Measurements from ENCODE around the gene GLP1R. TPM values are rescaled to one million over a fixed set of nuclear protein-coding genes. Genes with fewer than 3 reads are reported as not detected.

GLP1R gene
- total RNA-seq, 1 donor from 2014 or later: 0.03 TPM

DNA sequence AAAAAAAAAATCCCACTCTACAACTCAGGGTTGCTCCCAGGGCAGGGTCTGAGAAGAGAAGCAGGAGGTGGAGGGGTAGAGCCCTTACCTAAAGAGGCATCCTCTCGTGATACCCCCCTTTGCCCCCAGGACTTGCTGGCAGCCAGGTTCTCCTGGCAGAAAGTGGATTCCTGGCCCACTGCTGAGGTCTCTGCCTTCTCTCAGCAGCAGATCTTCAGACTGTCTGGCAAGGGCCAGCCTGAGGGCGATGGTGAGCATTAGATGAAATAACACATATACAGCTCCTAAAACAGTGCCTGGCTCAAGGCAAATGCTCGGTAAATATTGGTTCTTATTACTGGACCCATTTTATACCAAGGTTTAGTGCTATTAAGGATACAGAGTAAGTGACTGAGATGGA lies 4.8 kb upstream of the GLP1R start:
- DNase-seq (ENCODE audit: low read depth): no peak

DNA sequence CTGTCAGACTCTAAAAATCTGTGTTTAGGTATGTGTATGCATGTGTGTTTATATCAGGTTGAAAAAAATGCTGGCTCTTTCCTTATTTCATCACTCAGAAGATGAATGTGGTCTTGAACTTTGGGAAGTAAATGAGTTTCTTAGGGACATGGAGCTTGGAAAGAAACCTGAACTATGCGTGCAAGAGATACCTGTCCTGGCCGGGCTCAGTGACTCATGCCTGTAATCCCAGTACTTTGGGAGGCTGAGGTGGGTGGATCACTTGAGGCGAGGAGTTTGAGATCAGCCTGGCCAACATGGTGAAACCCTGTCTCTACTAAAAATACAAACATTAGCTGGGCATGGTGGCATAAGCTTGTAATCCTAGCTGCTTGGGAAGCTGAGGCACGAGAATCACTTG lies 4.4 kb upstream of the GLP1R start:
- DNase-seq (ENCODE audit: low read depth): no peak

DNA sequence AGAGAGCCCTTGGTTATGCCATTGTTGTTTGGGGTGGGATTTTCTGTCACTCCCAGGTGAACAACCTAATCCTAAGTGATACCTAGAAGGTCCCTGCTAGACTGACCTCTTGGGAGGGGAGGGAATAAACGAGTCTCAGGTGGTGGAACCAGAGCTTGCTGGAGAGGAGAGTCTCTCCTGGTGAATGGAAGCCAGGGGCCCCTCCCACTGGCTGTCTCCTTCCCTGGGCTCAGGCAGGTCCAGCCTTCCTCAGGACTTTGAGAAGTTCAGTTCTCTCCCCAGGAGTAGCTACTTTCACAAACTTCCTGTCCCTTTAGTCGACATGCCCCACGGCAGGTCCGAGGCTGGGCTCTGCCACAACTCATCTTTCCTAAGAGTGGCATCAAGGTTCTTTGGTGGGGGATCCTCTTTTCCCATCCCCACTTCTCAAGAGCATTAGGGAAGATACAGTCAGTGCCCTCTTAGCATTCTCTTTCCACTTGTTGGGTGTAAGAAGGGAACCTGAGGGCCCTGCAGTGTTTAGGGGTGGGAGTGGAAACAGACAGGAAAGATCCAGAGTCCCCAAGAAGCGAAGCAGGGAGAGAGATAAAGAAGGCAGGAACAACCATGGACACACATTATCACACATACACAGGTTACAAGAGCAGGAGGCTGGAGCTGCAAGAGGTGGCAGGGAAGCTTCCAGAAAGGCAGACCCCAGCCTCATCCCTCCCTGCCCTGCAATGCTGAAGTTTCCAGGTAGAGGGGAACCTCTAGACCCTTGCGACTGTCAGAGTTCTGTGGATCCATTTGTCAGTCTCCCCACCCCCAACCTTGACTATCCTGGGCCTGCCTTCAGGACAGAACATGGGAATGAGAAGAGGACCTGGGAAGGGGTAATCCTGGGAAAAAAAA lies 900 bp upstream of the GLP1R start:
- DNase-seq (ENCODE audit: low read depth): no peak

DNA sequence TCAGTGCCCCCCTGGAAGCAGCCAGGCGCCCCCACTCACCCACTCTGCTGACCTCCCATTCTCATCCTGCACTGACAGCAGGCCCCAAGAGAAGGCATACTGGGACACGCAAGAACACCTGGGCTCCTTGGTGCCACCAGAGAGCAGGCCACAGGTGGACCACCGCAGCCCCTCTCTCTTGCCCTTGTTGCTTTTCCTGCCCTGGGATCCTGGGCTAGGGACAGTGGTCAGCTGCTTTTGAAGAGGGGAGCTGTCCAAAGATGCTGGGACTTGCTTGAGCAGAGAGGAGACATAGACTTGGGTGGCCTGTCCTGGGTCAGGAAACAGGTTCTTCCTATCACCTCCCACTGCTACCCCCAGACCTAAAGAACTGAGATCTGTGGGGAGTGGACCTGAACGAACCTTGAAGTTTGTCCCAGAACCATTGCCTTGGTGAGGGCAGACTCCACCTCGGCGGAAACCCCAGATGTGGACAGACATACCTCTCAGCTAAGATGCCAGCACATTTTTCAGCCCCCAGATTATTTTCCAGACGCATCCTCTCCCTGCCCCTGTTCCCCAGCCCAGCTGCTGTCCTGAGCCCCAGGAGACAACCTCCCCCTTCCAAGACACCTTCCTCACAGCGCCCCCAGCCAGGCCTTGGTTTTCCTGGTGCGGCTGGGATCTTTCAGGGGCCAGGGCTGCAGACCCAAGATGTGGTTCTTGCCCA lies 1.1 kb downstream of the GLP1R start:
- DNase-seq (ENCODE audit: low read depth): no peak

DNA sequence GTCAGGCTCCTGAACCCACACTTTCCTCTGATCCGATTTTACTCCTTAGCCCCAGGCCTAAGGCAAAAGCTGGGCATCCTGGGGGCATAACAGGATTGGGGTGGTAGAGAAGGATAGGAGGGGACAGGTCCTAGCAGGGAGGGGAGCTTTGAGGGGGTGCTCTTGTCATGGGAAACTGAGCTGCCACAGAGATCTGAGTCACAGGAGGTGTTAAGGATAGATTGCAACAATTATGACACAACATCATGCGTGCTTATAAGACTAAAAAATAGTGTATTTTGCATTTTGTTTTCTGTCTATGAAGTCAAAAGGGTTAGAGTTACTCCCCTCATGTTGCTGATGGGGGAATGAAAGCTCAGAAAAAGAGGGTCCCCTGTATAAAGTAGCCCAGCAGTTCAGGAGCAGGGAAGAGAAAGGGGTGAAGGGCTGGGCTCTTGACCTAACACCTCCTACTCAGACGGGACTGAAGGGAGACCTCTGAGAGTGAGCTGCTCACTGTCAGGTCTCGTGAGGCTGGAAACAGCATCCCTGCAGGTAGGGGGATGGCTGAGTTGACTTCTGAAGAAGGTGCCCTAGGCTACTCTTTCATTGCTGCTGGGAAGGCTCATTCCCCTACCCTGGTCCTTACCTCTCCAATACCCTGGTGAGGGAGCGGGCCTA lies 2.0 kb downstream of the GLP1R start:
- no peak for DNase-seq (ENCODE audit: low read depth)

DNA sequence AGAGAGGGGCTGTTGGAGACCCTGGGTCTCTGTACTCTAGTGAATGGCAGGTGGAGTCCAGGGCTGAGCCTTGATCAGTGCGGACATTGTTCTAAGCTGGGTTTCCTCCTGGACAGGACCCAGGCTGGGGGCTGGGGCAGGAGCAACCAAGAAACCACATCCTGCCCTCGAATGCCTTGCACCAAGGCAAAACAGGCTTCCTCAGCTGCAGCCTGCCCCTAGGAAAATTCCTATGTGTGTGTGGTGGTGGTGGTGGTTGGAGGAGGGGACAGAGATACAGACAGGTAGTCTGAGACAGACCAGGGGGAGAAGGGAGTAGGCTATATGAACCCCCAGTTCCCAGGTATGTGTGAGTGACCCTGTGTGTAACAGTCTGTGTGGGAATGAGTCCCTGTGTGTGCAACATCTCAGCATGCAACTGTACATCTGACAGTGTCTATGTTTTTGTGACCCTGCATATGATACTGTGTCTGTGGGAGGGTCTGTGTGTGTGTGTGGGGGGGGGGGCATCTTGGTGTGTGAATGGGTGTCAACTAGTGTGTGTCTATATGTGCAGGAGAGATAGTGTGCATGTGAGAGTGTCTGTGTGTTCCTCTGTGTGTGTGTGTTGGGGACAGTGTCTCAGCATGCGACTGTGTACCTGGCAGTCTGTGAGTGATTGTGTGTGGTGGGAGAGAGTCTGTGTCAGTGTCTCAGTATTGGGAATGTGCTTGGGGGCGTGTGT lies 3.0 kb downstream of the GLP1R start:
- no peak for DNase-seq (ENCODE audit: low read depth)

DNA sequence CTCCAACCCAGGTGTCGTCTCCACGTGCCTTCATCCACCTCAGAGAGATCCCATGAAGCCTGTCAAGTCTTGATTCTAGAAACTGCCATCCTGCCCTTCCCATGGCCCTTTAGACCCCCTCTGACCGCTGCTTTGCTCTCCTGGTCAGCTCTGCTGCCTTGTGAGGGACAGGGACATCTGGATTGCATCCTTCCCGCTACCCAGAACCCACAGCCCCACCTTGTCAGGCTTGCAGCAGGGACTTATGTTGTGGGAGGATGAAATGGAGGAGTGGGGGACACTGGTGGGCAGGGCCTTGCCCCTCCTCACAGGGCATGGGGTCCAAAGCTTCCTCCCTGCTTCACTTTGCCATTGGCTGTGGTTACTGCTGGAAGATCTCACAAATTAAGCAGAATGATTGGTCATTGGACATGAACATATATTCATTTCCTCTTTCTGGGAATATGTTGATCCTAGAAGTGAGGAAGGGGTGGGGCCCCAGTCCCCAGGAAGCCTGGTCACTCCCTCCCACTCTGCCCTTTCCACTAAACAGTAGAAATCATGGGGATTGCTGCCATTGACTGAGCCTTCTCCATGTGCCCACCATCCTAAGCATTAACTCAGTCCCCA lies 4.5 kb downstream of the GLP1R start:
- no peak for DNase-seq (ENCODE audit: low read depth)

DNA sequence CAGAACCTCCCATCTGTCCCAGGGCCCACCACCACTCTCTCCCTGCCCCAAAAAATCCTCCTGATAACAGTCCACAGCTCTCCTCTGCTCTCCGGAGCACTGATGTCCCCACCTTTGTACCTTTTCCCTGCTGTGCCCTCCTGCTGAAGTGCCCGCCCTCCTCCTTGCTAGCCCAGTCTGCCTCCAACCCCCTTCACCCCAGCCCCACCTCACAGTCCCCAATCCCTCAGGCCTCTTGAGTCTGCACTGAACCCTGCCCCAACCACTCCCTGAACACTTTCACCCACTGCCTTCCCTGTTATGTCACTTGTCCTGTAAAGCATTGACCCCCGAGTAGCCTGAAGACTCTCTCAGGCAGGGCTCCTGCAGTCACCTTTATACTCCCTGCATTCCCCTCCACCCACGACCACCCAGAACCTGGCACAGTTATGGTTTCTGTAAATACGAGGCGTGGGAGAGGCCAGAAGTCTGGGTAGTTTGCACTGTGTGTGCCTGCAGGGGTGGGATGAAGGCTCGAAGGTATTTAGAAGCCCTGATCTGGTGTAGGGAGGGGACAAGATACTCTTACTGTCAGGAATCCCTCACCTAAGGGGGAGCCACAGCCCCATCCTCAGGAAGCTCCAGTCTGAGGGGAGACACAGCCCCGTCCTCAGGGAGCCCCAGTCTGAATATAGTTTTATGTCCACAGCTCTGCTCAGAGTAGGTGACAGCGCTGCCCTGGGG lies 5.4 kb downstream of the GLP1R start:
- DNase-seq (ENCODE audit: low read depth): no peak

DNA sequence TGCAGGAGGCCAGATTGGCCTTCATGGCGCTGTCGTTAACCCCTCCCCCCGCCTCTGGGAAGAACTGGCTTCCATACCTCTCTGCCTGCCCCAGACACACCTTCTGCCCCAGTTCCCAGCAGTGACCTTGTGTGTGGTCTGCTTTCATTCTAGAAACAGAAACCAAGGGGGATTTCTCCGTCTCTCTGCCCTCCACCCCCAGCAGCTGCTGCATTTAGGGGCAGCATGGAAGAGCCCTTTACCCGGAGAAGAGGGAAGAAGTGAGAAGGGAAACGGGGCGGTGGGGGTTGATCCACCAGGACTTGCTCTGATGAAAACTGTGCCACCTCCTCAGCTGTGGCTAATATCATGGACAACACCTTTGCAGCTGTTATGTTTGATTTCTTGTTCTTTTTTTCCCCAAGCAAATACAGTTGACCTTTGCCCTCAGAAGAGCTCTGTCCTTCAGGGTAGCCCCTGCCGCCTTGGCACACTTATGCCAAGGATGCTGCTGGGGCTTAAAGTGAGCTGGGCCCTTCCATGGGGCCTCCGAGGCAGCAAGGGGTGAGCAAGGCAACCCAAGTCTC lies 6.1 kb downstream of the GLP1R start:
- DNase-seq (ENCODE audit: low read depth): no peak

DNA sequence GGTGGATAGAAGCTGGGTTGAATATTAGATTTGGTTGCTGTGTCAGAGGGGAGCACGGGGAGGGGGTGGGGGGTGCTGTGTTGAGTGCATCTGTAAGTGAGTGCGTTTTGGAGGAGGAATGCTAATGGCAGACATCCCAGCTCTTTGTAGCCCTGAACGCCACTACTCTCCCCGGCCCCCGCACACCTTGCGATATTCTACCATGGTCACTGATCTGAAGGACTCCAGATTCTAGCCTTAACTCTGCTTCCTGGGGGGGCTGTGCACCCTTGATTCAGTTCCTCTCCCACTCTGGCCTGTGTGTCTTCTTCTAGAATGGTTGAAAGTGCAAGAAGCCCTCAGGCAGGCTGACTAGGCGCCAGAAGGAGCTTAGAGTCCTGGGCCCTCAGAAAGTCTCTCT lies 7.1 kb downstream of the GLP1R start:
- DNase-seq (ENCODE audit: low read depth): no peak

DNA sequence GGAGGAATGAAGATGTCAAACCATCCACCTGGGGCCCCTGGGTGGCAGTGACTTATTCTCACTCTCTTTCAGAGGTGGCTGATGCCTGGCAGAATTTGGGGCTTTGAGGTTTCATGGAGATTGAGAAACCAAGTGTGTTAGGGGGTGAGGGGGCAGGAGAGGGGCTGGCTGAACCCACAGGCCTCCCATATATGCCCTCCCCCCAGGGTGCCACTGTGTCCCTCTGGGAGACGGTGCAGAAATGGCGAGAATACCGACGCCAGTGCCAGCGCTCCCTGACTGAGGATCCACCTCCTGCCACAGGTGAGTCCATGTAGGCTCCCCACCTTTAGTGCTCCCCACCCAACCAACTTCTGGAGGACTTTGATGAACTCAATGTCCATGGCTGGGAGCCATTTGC lies 7.6 kb downstream of the GLP1R start:
- no peak for DNase-seq (ENCODE audit: low read depth)

DNA sequence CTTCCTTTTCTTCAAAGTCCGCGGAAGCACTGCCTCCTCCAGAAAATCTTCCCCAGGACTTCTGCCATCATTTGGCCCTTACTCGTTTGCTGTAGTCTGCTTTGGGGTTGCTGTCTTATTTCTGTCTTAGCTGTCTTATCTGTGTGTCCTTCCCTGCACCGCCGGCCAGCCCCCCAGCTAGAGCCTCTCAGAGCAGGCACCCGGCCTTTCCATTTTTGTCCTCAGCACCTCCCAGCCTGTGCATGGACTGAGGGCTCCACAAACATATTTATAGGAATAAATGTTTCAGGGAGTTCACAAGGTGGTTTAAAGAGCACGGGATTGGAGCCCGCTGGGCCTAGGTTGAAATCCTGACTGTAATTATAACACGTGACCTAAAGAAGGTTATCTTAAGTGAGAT lies 8.1 kb downstream of the GLP1R start:
- DNase-seq (ENCODE audit: low read depth): no peak

DNA sequence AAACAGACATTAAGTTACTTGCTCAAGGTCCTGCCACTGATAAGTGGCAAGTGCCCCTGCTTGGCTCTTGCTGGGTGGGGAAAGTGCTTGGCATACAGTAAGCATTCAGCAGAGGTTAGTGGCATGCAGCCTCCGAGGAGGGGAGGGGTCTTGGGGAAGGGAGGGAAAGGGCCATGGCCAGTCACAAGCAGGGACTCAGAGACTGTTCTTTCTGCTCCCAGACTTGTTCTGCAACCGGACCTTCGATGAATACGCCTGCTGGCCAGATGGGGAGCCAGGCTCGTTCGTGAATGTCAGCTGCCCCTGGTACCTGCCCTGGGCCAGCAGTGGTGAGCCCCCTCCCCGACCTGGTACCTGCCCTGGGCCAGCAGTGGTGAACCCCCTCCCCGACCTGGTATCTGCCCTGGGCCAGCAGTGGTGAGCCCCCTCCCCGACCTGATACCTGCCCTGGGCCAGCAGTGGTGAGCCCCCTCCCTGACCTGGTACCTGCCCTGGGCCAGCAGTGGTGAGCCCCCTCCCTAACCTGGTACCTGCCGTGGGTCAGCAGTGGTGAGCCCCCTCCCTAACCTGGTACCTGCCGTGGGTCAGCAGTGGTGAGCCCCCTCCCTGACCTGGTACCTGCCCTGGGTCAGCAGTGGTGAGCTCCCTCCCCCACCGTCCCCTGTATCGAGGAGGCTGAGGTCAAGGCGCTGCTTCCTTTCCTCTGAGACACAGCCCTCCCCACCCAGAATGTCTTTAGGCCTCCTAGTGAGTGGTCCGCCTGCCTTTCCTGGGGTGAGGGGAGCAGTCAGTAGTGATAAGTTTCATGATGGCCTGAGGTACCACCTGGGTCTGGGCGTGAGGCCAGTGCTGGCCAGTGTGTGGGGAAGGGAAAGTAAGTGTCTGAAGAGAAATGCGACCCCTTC lies 8.9 kb downstream of the GLP1R start:
- no peak for DNase-seq (ENCODE audit: low read depth)

DNA sequence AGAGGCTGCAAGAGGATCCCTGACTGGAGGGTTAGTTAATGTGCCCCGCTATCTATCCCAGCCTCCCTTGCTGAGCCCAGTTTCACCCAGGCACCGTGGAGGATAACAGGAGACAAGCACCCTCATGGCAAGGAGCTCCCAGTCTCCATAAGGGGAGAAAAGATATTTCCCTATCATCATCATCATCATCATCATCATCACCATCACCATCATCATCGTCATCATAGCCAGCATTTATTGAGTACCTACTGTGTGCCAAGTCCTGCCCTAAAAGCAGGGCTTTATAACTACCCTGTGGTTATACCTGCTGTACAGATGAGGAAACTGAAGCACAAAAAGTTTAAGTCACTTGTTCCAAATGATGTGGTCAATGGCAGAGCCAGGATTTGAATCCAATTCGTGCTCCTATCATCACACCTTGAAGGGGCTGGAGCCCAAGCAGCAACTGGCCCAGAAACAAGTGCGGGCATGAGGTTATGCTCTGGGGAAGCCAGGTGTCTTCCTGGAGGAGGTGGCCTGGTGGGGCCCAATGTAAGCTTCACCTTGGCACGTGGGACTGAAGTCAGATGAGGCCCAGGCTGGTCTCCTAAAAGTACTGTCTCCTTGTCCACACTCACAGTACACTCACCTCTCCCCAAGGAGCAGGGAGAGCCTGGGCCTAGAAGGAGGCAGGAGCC lies 10.0 kb downstream of the GLP1R start:
- DNase-seq (ENCODE audit: low read depth): no peak

DNA sequence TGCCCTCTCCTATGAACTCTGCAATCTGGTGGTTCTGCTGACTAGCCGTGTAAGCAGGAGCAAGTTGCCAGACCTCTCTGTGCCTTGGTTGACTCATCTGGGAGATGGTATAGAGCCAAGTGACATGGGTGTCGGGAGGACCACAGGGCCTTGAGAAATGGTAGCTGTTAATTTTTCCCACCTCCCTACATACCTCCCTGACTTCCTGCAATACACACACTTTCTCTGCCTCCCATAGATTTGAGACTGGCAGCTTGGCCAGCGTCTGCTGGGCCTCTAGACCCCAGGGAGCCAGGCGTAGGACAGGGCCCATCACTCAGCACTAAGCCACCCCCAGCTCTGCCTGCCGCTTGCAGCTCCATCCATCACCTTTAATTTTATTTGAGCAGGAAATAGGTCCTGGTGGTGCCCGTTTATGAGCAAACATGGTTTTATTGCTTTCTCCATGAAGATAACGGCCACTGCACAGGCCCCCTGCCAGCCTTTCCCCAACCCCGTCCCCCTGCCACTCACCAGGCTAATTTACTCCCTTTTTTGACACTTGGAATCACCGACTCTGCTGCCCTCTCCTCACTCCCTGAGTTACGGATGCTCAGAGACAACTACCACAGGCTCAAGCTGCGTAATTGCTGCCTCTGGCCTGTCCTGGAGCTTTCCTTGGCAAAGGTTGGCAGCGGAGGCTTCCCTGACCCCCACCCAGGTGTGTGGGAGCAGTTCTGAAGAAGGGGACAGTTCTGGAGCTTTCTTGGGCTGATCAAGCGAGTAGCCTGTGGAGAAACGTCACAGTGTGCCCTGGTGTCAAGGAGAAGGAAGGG lies 11.1 kb downstream of the GLP1R start:
- DNase-seq (ENCODE audit: low read depth): no peak

DNA sequence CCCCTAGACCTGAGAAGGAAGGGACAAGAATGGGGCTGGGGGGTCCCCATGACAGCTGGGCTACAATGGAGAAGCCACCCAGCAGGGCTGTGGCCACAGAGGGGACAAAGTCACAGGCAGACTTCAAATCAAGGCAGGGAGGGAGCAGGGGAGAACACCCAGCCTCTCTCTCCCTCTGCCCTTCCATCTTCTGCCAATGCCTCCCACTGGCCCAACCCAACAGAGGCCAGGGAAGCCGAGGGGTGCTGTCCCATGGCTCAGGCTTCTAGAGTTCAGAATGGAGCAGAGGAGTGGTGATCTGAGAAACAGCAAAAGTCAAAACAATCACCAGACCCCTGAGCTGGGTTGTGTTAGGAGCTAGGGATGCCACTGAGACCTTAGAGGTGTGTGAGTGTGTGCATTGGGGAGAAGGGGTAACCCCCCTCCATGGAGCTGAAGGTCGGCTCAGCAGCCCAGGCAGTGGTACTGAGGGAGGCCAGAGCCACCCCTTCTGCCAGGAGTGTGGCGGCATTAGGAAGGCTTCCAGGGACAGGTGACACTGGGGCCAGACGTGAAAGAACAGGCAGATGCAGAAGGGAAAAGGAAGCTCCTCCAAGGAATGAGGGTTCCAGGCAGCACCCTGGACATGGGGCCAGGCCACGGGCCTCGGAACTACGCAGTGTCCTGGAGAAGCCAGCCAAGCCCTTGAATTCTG lies 12.0 kb downstream of the GLP1R start:
- no peak for DNase-seq (ENCODE audit: low read depth)

DNA sequence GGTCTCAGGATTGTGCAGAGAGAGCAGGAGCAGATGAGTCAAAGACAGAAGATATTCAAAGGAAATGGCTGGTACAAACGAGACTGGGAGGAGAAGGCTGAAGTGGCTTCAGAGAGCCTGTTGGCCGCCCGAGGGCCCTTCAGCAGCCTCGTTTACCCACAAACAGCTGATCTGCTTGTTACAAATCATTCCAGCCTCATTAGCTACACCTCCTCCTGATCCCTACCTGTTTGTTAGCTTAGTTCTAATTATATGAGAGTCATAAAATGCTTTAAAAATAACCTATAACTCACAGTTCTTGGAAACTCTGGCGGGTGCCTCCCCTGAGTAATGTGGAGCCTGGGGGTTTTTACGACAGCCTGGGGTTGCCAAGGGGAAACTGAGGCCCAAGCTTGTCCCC lies 12.6 kb downstream of the GLP1R start:
- DNase-seq (ENCODE audit: low read depth): no peak

All from myocyte (in vitro differentiated cells).